WTC11 (cell line): ENCODE measurements around the gene IL10. TPM values are rescaled to one million over a fixed set of nuclear protein-coding genes. Genes with fewer than 3 reads are reported as not detected.

Source experiments
- ATAC-seq: fragments of 200-7000 bp; cut with Tn5 transposase; 2 replicates; pipeline ENCODE4 v1.10.0; 2021; ENCODE audit warnings: mild to moderate bottlenecking, moderate library complexity
- CTCF ChIA-PET: fragments of 300-600 bp; sonication (Branson Sonifier 250); formaldehyde crosslinking; loops from one replicate; lab custom pipeline; 2021; ENCODE audit warnings: antibody characterized with exemption; lab: Charles Lee
- POLR2A ChIA-PET: fragments of 350-600 bp; sonication (Branson Sonifier 250); formaldehyde crosslinking; loops from one replicate; lab custom pipeline; 2021; ENCODE audit warnings: antibody characterized with exemption; lab: Charles Lee
- DNase-seq: peaks from one replicate; pipeline ENCODE4 v3.0.0; 2021; ENCODE audit warnings: low spot score
- H3K27ac Mint-ChIP-seq: 2 replicates; pipeline ENCODE4 v1.8.0; 2021; ENCODE audit warnings: mixed read lengths
- H3K27me3 Mint-ChIP-seq: 2 replicates; pipeline ENCODE4 v1.8.0; 2021; ENCODE audit warnings: low read depth, mild to moderate bottlenecking, moderate library complexity, mixed read lengths
- H3K36me3 Mint-ChIP-seq: 2 replicates; pipeline ENCODE4 v1.8.0; 2021; ENCODE audit warnings: mixed read lengths
- H3K4me1 Mint-ChIP-seq: 2 replicates; pipeline ENCODE4 v1.8.0; 2022; ENCODE audit warnings: mixed read lengths
- H3K4me3 Mint-ChIP-seq: 2 replicates; pipeline ENCODE4 v1.8.0; 2021; ENCODE audit warnings: mild to moderate bottlenecking, moderate library complexity, mixed read lengths
- H3K9me3 Mint-ChIP-seq: 2 replicates; pipeline ENCODE4 v1.8.0; 2021; ENCODE audit warnings: mixed read lengths
- CDX4 ChIP-seq: fragments of 250-450 bp; sonication (Bioruptor Pico); IDR thresholded peaks from 2 replicates; pipeline ENCODE4 v1.9.0; 2021; ENCODE audit warnings: moderate library complexity, mild to moderate bottlenecking, inconsistent platforms, borderline replicate concordance
- ETV6 ChIP-seq: sonication (generic); formaldehyde crosslinking; IDR thresholded peaks from 2 replicates; pipeline ENCODE4 v1.8.1; 2022; ENCODE audit warnings: mild to moderate bottlenecking, missing genetic modification reagents
- FOXP4 ChIP-seq: sonication (generic); formaldehyde crosslinking; IDR thresholded peaks from 2 replicates; pipeline ENCODE4 v1.8.0; 2022; ENCODE audit warnings: mild to moderate bottlenecking, missing genetic modification reagents
- HMGXB4 ChIP-seq: sonication (generic); formaldehyde crosslinking; IDR thresholded peaks from 2 replicates; pipeline ENCODE4 v1.8.1; 2023; ENCODE audit warnings: mild to moderate bottlenecking, moderate library complexity, missing genetic modification reagents
- IRF1 ChIP-seq: sonication (generic); formaldehyde crosslinking; IDR thresholded peaks from 2 replicates; pipeline ENCODE4 v1.8.0; 2023; ENCODE audit warnings: missing genetic modification reagents
- IRF2 ChIP-seq: sonication (generic); formaldehyde crosslinking; IDR thresholded peaks from 2 replicates; pipeline ENCODE4 v1.8.0; 2022; ENCODE audit warnings: low read depth, missing genetic modification reagents, borderline replicate concordance
- JAZF1 ChIP-seq: fragments of 250-450 bp; sonication (Bioruptor Pico); IDR thresholded peaks from 2 replicates; pipeline ENCODE4 v1.9.0; 2021; ENCODE audit warnings: moderate library complexity, mild to moderate bottlenecking, inconsistent platforms
- MLX ChIP-seq: sonication (generic); formaldehyde crosslinking; IDR thresholded peaks from 2 replicates; pipeline ENCODE4 v1.8.1; 2023; ENCODE audit warnings: mild to moderate bottlenecking, missing genetic modification reagents, moderate library complexity
- MYBL2 ChIP-seq: sonication (generic); formaldehyde crosslinking; IDR thresholded peaks from 2 replicates; pipeline ENCODE4 v1.8.1; 2023; ENCODE audit warnings: mild to moderate bottlenecking, moderate library complexity, missing genetic modification reagents
- OVOL2 ChIP-seq: fragments of 250-450 bp; sonication (Bioruptor Pico); IDR thresholded peaks from 2 replicates; pipeline ENCODE4 v1.9.0; 2021; ENCODE audit warnings: mild to moderate bottlenecking, borderline replicate concordance
- PRDM15 ChIP-seq: sonication (generic); formaldehyde crosslinking; IDR thresholded peaks from 2 replicates; pipeline ENCODE4 v1.8.0; 2022; ENCODE audit warnings: missing genetic modification reagents
- PRRX2 ChIP-seq: fragments of 250-450 bp; sonication (Bioruptor Pico); IDR thresholded peaks from 2 replicates; pipeline ENCODE4 v1.8.0; 2021; ENCODE audit warnings: mild to moderate bottlenecking
- RORB ChIP-seq: fragments of 250-450 bp; sonication (Bioruptor Pico); IDR thresholded peaks from 2 replicates; pipeline ENCODE4 v1.9.0; 2021; ENCODE audit warnings: mild to moderate bottlenecking
- SMAD3 ChIP-seq: sonication (generic); formaldehyde crosslinking; IDR thresholded peaks from 2 replicates; pipeline ENCODE4 v1.8.0; 2022; ENCODE audit warnings: missing genetic modification reagents, mild to moderate bottlenecking, borderline replicate concordance
- ZNF396 ChIP-seq: fragments of 250-450 bp; sonication (Bioruptor Pico); IDR thresholded peaks from 2 replicates; pipeline ENCODE4 v1.8.0; 2021; ENCODE audit warnings: mild to moderate bottlenecking, moderate library complexity, borderline replicate concordance
- ZNF512 ChIP-seq: sonication (generic); formaldehyde crosslinking; IDR thresholded peaks from 2 replicates; pipeline ENCODE4 v1.8.1; 2022; ENCODE audit warnings: missing genetic modification reagents, borderline replicate concordance
- total RNA-seq: library from RNA; stranded (reverse); gene quantifications from 3 replicates; pipeline ENCODE4 v1.2.3, GENCODE V29; 2021

The IL10 gene
- total RNA-seq, 1 experiment from 2014 or later: not detected

GRCh38 chr1:206757524-206758266, 14.6 kb downstream of the IL10 start:
- Mint-ChIP-seq H3K9me3 (peaks cover 7% of the 10 kb centered on the region), H3K27ac (no peak overlapping the region), H3K27me3 (peaks cover 5% of the 10 kb centered on the region), H3K36me3 (no peaks in the 10 kb centered on the region), H3K4me3 (no peak overlapping the region), H3K4me1 (peaks cover 1% of the 10 kb centered on the region; the same call in 1 of the 2 replicates)
- DNase-seq (no peak), ATAC-seq (no peak)
- ChIA-PET CTCF (no interaction called here), POLR2A (no interaction called here)
- no peak for TF ChIP-seq ZNF512 (CRISPR knock-in tag)
- TF ChIP-seq MYBL2: no peak
- TF ChIP-seq JAZF1 (CRISPR knock-in tag): no peak

GRCh38 chr1:206754011-206754410, 18.3 kb downstream of the IL10 start:
- Mint-ChIP-seq H3K4me1 (peaks cover 10% of the 10 kb centered on the region), H3K9me3 (peaks cover 7% of the 10 kb centered on the region)
- TF ChIP-seq ETV6 (CRISPR knock-in tag) (no peak), HMGXB4 (CRISPR knock-in tag) (no peak)
- TF ChIP-seq, all 79 proteins: peak for 0
- Mint-ChIP-seq H3K27me3 (peaks cover 5% of the 10 kb centered on the region), H3K36me3 (no peaks in the 10 kb centered on the region), H3K4me3 (no peak overlapping the region), H3K27ac (no peak overlapping the region)
- DNase-seq (no peak), ATAC-seq (no peak)
- ChIA-PET POLR2A (no interaction called here), CTCF (no interaction called here)

- no peak for ATAC-seq
- ChIA-PET POLR2A (no interaction called here), CTCF (no interaction called here)
- peaks cover 5% of the 10 kb centered on the region for H3K27me3 Mint-ChIP-seq
- H3K36me3 Mint-ChIP-seq: no peaks in the 10 kb centered on the region
- peaks cover 7% of the 10 kb centered on the region for H3K9me3 Mint-ChIP-seq
- TF ChIP-seq SMAD3 (CRISPR knock-in tag) (no peak), RORB (CRISPR knock-in tag) (no peak), PRDM15 (no peak), CDX4 (no peak), MLX (CRISPR knock-in tag) (no peak), FOXP4 (CRISPR knock-in tag) (no peak), IRF1 (CRISPR knock-in tag) (no peak), PRRX2 (CRISPR knock-in tag) (no peak), ZNF396 (CRISPR knock-in tag) (no peak), OVOL2 (CRISPR knock-in tag) (no peak), IRF2 (CRISPR knock-in tag) (no peak)
- H3K27ac Mint-ChIP-seq: no peak overlapping the region
- peaks cover 15% of the 10 kb centered on the region for H3K4me1 Mint-ChIP-seq
- DNase-seq: no peak
- no peak overlapping the region for H3K4me3 Mint-ChIP-seq
Measured at GRCh38 chr1:206753141-206753540, 19.2 kb downstream of the IL10 start.
